Esophagus squamous epithelium (tissue), 4 donors: ENCODE data around the gene MTR.

ENCODE experiments used
- POLR2A ChIP-seq, 4 donors: fragments of 450-650 bp; IDR thresholded peaks; one replicate each; pipeline ENCODE4 v1.6.1; 2017; ENCODE audit warnings: antibody characterized with exemption in 4 of 4, mild to moderate bottlenecking in 4 of 4, moderate library complexity in 3 of 4
- TF ChIP-seq, protein P1 (sequence below), 6 experiments: fragments of 450-650 bp in 4 of 6; fragments of 200-600 bp in 2 of 6; sonication (generic) in 2 of 6; IDR thresholded peaks; one replicate each; pipeline ENCODE4 v1.5.1; 2016 to 2019; ENCODE audit warnings: antibody characterized with exemption in 6 of 6, mild to moderate bottlenecking in 4 of 6, moderate library complexity in 4 of 6

DNA sequence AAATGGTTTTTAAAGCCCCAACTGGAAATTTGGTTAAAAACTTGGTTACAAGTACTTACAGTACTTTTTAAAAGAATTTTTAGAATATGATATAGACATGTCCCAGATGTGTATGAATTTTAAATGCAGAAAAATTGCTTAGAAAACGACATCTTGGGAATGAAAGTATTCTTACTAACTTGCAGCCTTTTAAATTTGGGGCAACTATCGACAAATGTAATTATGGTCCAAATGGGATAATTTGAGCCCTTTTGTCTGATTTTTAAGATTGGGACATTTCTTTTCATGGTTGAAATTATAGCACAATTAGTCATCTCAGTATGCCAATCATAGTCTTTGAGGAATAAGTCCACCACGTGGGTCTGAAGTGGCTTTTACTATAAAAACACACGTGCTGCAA is 43.2 kb upstream of the MTR start:
- TF ChIP-seq, protein P1, sequence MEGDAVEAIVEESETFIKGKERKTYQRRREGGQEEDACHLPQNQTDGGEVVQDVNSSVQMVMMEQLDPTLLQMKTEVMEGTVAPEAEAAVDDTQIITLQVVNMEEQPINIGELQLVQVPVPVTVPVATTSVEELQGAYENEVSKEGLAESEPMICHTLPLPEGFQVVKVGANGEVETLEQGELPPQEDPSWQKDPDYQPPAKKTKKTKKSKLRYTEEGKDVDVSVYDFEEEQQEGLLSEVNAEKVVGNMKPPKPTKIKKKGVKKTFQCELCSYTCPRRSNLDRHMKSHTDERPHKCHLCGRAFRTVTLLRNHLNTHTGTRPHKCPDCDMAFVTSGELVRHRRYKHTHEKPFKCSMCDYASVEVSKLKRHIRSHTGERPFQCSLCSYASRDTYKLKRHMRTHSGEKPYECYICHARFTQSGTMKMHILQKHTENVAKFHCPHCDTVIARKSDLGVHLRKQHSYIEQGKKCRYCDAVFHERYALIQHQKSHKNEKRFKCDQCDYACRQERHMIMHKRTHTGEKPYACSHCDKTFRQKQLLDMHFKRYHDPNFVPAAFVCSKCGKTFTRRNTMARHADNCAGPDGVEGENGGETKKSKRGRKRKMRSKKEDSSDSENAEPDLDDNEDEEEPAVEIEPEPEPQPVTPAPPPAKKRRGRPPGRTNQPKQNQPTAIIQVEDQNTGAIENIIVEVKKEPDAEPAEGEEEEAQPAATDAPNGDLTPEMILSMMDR (IDR thresholded peaks at IDR 0.05), result no peak
- TF ChIP-seq POLR2A (IDR thresholded peaks at IDR 0.05), result no peak
